GM18520 (cell line): Measurements from ENCODE around the gene CLIP3.
A peak's percentile ranks its signal among the peaks of the same experiment; 100 is the strongest.
"Not testable (repeated sequence)": the region's sequence is repeated elsewhere in the genome, so short reads cannot be mapped to it uniquely, and the experiment has no call there.

Experiments used
- ATAC-seq: cut with Tn5 transposase; IDR thresholded peaks from one replicate; pipeline ENCODE4 v1.9.1; 2021; ENCODE audit not compliant: unreplicated experiment

The CLIP3 gene

DNA sequence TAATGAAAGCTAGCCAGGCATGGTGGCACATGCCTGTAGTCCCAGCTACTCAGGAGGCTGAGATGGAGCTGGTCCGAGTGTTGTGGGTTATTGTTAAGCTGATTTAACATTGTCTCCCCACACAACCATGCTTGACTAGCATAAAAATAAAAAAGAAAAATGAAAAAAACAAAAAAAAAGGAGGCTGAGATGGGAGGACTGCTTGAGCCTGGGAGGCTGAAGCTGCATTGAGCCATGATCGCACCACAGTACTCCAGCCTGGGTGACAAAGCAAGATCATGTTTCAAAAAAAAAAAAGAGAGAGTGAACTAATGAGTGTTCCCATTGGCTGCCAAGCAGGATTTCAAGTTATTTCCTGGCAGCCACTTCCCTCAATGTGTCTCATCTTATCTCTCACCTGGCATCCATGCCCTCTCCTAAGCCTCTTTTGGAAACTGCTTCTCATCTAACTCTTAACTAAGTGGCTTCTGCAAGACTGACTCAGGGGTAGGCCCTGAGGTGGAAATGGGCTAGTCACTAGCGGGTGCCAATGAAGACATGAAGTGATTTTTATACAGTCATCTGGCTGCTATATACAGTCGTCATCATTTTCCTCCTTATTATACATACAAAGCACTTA lies 16.5 kb upstream of the CLIP3 start:
- no peak for ATAC-seq

DNA sequence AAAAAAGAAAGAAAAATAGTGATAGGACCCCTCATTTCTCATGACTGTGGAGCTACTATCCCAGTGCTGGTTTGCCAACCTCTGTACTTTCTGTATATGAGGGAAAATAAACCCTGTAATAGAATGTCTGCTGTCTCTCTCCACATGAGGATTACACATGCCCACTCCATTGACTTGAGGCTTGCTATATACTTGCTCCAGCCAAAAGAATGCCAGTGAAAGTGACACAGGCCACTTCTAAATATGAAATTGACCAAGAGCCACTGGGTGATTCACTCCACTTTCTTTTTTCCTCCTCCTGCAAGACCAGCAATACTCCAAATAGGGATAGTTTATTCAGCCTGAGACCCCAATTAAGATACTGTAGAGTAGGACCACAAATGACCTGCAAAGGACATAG lies 15.2 kb upstream of the CLIP3 start:
- no peak for ATAC-seq

DNA sequence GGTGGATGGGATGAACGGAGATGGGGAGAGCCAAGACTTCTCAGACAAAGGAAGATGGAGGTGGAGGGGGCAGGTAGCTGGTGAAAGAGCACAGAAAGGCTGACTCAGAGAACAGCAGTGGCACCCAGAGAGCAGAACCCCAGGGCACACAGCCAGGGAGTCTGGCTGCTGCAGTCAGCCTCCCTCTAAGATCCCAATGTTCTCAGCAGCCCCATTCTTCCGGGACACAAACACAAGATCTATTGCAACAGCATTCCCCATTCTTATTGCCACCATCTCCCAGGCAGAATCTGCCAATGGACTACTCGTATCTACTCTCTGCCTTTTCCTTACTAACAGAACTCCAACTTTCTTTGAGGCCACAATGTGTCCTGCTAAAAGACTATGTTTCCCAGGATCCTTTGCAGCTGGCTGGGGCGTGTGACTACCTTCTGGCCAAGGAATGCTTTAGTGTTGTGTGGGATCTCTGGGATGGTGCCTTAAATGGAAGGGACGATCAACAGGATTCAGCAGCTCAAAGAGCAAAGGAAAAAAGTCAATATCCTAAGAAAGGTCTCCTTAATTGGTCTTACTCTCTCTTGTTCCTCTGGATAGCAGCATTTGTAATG lies 13.9 kb upstream of the CLIP3 start:
- no peak for ATAC-seq

DNA sequence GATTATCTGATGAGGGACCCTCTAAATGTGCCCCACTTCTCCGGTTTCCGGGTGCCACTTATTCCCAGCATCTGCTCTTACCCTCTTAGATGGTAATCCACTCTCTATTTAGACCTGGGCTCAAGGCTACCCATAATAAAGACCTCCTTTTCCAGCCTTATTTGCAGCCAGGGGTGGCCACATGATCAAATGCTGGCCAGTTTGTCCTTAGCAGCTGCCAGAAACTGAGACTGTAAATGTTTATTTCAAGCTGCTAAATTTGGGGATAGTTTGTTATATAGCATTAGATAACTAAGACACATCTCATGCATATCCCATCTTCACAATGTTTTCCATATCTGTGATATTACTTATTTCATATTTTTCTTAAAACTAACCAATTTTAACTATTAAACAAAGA lies 11.3 kb upstream of the CLIP3 start:
- no peak for ATAC-seq

DNA sequence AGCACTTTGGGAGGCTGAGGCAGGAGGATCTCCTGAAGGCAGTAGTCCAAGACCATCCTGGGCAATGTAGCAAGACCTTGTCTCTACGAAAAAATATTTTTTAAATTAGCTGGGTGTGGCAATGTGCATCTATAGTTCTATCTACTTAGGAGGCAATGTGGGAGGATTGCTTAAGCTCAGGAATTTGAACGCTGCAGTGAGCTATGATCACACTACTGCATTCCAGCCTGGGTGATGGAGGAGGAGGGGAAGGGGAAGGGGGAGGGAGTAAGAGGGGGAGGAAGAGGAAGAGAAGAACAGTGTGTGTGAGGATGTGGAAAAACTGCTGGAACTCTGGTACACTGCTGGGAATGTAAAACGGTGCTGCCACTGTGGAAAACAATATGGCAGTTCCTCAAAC lies 9.2 kb upstream of the CLIP3 start:
- ATAC-seq = no peak

DNA sequence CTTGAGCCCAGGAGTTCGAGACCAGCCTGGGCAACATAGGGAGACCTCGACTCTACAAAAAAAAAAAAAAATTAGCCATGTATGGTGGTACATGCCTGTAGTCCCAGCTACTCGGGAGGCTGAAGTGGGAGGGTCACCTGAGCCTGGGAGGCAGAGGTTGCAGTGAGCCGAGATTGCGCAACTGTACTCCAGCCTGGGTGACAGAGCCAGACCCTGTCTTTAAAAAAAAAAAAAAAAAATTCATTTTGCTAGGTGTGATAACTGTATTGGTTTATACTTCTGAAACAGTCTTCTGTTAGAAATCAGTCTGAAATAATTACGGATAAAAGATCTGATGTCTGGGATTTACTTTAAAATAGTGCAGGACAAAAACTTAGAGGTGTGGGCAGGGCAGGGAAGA lies 8.4 kb upstream of the CLIP3 start:
- not testable (repeated sequence) for ATAC-seq

DNA sequence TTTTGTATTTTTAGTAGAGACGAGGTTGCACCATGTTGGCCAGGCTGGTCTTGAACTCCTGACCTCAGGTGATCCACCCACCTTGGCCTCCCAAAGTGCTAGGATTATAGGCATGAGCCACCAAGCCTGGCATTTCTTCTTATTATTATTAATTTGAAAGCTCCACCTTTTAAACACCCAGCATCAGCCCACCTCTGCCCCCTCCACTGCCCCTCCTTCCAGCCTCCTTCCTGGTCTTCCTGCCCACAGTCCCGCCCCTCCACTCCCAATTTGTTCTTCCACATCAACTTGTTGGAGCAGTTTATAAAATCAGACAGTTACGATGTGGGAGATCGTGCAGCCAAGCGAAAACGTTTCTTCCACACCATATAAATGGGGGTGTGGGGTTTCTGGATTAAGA lies 7.8 kb upstream of the CLIP3 start:
- no peak for ATAC-seq

DNA sequence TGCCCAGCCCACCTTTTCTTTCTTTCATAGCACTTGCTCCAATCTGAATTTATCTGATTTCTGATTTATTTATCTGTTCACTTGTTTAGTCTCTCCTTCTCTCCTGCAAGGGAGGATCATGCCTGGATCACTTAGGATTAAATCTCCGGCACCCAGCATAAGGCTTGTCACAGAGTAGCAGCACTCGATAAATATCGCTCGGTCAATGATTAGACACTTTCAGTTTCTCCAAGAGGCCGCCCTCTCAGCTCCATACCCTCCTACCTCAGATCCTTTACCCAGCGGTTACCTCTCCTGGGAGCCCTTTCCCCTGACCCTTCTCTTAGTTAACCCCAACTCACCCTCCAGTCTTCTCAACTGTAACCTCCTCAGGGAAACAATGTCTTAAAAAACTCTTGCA lies 1.4 kb downstream of the CLIP3 start:
- no peak for ATAC-seq

DNA sequence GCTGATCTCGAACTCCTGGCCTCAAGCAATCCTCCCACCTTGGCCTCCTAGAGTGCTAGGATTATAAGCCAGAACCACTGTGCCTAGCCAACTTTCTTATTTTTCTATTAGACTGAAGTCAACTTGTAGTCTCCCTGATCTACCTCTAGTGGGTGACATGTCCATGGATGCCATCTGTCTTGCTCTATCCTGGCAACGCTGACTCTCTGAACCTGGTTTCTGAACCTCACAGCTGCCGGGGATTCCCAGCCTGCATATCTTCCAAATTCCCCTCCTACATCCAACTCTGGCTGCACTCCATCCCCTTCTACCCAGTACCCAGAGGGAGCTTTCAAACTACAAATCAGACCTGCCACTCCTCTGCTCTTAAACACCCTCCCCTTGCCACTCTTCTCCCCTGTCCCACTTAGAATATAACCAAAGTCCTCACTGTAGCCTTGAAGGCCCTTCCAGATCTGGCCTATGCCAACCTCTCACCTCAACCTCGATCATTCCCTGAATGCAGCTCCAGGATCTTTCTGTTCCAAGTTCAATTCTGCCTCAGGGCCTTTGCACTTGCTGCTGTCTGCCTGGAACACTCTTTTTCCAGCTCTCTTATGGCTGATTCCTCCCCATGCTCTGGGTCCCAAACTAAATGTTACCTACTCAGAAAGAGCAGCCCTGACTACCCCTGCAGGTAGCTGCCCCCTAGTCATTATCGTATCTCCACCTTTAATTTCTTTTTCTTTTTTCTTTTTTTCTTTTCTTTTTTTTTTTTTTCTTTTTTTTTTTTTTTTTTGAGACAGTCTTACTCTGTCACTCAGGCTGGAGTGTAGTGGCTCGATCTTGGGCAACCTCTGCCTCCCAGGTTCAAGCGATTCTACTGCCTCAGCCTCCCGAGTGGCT lies 2.2 kb downstream of the CLIP3 start:
- ATAC-seq = no peak

DNA sequence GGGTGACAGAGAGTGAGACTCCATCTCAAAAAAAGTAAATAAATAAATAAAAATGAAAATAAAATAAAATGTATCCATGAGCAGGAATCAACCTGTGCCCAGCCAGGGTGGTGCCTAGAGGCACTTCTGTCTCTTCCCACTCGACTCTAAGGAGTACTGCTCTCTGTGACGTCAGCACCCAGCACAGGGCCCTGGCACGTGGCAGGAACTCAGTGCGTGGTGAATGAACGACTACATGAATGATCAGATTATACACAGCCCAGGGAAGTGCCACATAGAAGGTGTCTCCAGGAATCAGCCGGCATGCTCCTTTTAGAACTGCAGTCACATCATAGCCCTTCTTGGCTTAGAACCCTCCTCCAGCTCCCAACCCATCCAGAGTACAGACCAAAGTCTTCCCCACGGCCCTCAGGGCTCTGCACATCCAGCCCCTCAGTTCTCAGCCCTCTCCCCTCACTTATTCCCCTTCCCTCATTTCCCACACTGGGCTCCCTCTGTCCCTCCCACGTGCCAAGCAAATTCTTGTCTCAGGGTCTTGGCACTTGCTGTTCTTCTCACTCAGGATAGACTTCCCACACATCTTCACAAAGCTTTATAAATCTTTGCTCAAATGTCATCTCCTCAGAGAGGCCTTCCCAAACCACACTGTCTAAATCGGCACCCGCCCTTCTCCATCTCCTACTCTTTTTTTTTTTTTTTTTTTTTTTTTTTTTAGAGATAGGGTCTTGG lies 4.2 kb downstream of the CLIP3 start:
- no peak for ATAC-seq

DNA sequence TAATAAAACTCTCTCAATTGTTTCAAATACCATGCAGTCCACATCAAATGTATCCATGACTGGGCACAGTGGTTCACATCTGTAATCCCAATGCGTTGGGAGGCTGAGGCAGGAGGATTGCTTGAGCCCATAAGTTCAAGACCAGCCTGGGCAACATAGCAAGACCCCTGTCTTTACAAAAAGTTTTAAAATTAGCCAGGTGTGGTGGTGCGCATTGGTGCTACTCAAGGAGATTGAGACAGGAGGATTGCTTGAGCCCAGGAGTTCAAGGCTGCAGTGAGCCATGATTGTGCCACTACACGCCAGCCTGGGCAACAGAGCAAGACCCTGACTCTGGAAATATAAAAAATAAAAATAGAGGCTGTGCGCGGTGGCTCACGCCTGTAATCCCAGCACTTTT lies 5.0 kb downstream of the CLIP3 start:
- no peak for ATAC-seq

DNA sequence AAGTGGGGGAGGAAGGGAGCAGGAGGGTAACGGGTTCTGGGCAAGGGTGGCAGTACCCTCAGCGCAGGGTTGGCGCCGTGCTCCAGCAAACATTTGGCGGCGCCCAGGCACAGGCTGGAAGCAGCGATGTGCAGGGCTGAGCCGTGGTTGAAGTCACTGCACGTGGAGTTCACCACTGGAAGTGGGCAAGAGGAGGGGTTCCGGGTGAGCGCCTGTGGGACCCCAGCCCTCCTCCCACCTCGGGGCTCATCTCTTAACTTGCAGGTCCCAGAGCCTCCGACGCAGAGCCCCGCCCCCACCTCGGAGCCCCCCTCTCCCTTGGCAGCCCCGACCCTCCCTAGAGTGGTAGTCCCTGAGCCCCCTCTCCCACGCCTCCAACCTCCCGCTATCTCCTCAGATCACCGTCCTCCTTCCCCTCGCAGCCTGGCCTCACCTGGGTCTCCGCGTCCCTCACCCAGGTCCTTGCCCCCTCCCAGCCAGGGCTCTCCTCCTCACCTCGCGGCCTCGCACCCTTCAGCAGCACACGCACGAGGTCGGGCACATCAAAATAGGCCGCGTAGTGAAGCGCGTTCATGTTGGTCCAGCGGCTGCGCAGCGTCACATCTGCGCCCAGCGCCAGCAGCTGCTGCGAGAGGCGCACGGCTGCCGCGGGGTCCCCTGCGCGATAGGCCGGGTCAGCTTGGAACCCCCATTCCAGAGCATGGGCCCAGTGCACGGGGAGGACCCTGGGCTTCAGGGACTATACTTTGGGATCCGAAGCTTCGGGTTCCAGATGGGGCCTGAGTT lies 6.4 kb downstream of the CLIP3 start:
- no peak for ATAC-seq

DNA sequence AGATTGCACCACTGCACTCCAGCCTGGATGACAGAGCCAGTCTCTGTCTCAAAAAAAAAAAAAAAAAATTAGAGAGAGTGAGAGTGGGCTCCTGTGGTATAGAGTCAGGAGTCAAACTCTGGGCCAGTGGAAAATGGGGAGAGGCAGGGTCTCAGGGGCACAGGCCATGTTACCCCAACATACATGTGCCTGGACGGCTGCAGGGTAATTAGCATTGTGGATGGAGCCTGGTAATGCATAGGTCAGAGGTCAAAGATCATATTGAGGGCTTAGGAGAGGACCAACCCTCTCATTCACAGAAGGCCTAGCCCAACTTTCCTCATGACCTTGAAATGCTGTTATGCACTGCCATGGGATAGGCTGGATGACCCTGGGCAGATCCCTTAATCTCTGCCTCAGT lies 7.1 kb downstream of the CLIP3 start:
- ATAC-seq = no peak

DNA sequence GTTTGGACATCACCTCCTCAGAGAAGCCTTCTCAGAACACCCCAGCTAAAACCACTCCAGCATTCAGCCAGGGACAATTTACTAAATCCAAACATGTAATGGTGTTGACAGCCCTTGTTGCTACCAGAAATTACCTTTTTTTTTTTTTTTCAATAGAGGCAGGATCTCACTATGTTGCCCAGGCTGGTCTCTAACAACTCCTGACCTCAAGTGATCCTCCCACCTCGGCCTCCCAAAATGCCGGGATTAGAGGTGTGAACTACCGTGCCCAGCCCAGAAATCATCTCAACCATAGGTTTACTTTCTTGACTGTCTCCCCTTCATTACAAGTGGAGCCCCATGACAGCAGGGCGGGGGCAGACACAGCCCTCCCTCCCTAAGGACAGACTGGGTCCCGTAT lies 9.2 kb downstream of the CLIP3 start:
- no peak for ATAC-seq

DNA sequence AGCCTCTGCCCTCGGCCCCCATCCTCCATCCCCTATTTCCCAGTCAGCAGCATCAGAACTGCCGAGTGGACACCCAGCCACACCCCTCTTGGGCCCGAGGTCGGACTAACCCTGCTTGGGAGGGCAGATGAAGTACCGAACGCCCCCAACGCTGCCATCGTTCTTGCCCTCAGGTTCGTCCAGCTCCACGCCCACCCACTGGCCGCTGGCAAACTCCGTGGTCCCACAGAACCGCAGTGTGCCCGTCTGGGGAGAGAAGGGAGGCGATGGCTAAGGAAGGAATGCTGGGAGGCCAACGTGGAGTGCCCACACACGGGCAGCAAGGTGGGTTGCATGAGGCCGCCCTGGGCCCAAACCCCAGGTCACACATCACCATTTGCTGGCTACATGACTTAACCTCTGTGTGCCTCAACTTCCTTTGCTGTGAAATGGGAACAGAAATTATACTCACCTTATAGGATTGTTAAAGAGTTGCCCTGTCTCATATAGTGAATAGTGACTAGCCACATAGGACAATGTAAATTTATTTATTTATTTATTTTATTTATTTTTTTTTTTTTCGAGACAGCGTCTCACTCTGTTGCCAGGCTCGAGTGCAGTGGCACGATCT lies 13.5 kb downstream of the CLIP3 start:
- ATAC-seq = no peak

DNA sequence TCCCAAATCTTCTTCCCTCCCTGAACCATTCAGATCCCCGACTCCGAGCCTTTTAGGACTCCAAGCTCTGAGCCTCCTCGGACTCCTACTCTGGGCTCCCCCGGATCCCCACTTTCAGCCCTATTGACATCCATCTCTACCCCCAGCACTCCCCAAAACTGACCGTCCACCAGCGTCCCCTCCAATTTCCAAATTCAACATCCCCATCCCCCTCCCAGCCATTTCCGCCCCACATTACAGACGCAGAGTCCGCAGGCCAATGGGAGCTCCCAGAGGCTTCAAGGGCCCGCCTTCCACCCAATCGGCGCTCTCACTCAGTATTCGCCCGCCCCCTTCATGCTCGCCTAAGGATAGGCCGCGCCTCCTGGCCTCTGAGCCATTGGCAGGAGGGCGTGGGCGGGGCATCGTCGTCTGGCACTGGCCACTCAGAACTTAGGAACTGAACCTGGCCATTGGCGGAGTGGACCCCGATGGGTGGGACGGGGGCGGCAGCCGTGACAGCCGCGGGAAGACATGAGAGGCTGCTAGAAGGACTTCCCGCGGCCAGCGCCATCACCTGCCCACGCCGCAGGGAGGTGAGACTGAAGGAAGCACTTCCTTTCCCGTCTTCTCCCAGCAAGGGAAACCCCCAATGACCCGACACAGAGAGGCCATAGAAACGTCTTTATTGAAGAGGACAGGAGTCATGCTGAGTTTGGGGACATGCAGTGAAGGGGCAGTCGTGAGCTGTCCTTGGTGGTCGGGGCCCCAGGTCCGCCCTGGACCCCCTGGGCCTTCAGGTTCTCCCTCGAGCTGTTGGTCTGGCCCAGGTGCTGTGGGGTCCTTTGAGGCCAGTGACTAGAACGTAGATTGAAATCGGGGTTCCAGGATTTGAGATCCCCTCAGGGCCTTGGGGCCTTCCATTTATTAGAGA lies 18.4 kb downstream of the CLIP3 start, which contains the start of gene ALKBH6:
TSS of gene ALKBH6 (minus strand) at position 202 of the 913 bp plus-strand sequence. CDS start 816 bp downstream, outside the sequence.
- peak; percentile 94 for ATAC-seq

DNA sequence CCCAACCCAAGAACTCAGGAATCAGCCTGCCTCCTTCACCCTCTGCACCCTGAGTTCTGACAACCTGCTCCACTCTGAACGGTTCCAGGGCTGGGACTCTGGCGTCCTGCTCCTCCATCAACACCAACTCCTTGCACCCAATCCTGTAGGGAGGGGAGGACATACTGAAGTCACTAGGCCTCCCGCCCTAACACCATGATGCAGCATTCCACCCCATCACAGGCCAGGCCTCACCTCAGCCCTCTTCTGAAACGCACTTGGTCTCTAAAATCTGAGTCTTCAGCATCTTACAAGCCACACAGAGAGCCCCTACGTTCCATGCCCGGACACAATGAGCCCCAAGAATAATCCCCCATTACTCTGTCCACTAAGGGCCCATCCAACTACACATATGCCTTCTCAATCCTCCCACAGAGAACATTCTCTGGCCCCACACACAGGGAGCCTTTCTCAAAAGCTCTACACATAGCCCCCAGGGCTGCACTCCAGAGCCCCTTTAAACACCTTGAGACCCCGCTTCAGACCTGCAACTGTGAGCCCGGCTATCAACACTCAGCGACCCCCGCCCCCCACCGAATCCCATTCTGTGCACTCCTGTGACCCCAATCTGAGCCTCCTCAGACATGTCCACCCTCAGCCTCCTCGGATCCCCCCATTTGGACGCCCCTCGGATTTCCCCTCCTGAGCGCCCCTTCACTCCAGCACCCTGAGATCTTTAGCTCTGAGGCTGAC lies 19.2 kb downstream of the CLIP3 start:
- no peak for ATAC-seq

DNA sequence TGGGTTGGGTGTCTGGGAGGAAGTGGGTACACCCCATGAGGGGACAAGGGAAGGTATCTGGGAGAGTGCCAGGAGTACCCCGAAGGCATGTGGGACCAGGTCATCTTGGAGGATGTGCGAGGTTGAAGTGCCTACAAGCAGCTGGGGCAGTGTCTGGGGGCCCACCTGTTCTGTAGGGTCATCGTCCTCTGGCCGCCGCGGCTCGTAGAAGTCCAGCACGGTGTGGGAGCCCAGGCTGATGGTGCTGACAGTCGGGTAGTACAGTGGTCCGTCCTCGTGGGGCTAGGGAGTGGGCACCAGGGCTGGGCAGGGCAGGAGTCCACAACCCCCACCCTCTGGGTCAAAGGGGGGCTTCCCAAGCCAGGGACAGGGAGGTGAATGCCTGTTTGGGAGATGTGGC lies 22.3 kb downstream of the CLIP3 start:
- no peak for ATAC-seq
